HG03135 (cell line): Measurements from ENCODE around the gene RXRA.
"Not testable (repeated sequence)": the region's sequence is repeated elsewhere in the genome, so short reads cannot be mapped to it uniquely, and the experiment has no call there.

Experiments used
- ATAC-seq: cut with Tn5 transposase; IDR thresholded peaks from one replicate; pipeline ENCODE4 v1.9.1; 2021; ENCODE audit warnings: mild to moderate bottlenecking, moderate library complexity; ENCODE audit not compliant: unreplicated experiment

RXRA gene

DNA sequence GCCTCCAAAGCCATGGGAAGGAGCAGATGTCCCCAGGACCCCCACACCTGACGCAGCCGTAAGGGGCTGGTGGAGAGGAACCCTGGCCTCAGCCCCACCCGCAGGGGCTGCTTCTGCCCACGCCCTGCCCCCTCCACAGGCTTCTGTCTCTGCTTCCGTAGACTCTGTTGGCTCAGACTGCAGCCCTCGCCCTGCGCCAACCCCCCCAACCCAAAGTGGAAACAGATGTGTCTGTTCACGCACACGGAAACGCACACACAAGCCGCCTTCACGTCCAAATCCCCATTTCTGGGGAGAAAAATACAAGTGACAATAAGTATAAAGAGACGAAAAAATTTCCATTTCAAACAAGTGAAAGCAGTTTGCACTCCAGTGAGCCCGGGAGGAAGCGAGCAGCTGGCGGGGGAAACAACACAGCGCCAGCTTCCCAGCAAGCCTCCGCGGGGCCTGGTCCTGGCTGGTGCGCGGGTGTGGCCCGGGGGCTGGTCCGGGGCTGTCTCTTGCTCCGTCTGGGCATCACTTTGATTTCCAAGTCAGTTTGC is 32.6 kb upstream of the RXRA start:
- no peak for ATAC-seq

DNA sequence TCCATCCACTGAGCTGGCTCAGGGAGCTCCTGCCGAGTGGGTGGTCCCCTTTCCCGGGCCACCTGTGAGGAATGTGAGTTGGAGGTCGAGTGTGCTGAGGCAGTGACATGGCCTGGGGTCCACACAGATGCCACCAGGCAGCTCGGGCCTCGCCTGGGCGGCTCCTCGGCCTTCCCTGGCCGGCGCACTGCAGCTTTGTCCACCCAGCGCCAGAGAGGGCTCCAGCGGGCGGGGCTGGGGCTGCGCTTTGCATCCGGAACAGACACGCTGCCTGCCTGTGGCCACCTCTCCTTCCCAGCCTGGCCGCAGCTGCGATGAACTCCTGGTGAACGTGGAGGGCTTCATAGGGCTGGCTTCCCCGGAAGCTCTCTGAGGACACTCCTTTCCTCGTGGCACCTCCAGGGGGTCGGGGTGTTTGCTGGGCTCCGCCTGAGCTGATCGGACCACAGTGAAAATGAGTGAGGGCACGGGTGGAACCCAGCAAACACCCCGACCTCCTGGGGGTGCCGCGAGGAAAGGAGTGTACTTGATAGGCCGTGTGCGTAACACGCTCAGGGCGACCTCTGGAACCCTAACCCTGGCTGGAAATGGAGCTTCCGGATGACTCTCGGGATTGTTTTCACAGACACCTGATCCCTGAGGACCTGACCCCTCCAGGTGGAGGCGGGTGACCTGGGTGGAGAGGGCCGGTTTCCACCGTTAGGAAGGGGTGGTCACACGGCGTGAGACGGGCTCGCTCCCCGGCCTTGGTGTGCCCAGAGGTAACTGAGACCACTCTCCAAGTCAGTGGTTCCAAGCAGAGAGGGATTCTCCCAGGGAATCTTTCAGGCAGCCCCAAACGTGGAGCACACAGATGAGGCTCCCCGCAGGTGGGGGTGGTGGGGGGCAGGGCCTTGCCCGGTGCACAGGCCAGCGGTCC is 31.8 kb upstream of the RXRA start:
- ATAC-seq = no peak

DNA sequence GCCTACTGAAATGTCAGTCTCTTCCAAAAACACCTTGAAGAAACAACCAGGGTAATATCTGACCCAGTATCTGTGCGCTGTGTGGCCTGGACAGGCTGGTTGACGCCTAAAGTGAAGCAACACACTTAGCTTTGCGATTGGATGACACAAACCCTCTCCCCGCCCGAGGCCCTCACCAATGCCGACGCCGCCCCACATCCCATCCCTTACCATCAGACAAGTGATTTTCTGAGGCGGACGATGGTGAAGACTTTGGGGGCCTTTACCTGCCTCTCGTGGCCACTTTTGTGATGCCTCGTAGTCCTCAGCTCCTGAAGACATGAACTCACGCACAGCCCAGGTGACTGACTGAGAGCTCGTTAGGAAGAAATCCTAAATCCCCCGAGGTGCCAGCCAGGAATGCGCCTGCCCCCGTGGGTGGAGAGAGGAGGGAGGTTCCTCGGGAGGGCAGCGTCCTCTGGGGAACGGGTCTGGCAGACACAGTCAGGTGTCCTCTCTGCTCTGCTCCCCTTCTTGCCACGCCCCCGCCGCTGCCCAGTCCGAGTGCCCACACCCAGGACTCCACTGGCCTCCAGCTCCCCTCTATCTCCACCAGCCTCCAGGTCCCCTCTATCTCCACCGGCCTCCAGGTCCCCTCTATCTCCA is 31.0 kb upstream of the RXRA start:
- no peak for ATAC-seq

DNA sequence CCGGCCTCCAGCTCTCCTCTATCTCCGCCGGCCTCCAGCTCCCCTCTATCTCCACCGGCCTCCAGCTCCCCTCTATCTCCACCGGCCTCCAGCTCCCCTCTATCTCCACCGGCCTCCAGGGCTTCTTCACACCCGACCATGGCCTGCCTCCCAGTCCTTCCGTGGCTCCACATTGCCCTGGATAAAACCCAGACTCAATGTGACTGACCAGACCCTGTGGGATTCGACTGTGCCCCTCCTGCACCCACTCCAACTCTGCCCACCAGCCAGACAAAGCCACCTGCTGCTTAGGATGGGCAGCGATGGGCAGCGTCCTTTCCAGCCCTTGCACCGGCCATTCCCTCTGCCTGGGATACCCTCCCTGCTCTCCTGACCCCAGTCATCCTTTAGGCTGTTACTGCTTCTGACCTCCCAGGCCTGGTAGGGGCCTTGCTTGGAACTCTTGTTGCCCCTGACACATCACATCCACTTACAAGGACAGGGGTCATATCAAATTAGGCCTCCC is 30.5 kb upstream of the RXRA start:
- ATAC-seq = no peak

DNA sequence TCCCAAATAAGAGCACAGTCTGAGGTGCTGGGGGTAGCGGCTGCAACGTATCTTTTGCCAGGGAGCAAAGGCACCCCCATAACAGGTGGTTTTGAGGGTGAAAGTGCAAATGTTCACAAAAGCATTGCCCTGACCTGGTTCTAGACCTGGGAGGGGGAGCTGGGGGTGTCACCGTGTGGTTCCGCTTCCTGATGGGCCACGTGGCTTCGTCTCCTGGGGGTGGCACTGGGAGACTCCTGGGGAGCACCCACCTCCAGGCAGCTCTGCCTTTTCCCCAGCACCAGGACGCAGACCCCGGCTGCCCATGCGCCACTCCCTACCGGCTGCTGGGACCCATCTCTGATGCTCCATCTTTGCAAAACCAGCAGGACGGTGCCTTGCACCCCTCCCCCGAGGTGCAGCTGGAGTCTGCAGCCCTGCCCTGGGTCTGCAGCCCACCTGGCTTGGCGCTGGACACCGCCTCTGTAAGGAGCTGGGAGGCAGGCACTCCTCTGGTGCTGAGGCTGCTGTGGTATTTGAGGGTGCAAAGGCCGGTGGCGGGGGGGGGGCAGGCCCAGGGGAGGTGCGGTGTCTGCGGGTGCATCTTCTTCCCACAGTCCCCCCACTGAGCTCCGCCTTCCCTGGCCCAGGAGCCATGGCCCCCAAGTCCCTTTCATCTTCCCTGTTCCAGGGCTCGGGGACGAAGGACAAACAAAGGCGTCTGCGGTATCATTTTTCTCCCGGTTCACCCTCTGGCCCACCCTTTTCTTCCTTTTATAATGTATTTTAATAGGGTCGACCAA is 29.8 kb upstream of the RXRA start:
- no peak for ATAC-seq

DNA sequence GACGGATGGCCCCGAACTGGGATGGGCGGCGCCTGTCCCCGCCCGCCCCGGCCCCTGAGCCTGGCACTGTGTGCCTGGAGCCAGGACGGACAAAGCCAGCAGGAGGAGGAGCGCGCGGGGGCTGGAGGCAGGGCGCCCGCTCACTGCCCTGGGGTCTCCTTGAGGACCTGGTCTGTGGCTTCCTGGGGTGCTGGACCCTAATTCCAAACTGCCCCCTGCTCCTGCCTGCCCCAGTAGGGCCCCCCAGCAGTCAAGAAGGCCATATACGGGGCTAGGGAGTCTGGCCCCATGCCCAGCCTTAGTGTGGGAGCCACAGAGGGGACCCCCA is 29.2 kb upstream of the RXRA start:
- ATAC-seq = no peak

DNA sequence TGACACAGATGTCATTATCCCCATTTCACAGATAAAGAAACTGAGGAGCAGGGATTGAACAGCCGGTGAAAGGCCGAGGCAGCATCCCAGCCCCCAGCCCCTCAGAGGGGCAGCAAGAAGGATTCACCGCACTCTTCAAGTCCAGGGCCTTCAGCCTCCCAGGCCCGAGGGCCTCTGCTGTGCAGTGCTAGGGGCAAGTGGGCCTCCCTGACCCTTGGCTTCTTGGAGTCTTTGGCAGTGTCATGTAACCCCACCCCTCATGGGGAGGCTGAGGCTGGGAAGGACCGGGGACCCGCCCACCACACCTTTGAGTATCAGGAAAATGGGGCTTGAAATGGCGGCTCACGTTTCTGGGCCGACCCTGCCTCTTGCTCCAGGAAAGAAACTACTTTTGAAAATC is 28.7 kb upstream of the RXRA start:
- no peak for ATAC-seq

DNA sequence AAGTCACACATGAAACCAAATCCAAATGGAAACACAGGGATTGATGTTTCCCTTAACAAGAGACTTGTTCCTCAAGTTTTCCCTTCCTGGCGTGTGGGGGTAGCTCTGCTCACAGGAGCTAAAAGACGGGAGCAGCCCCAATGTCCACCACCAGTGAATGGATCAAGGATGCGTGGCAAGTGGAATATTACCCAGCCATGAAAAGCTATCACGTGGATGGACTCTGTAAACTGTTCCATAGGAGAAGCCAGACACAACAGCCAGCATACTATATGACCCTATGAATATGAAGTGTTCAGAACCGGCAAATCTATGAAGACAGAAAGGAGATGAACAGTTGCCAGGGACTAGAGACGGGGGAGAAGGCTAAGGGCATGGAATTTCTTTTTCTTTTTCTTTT is 28.3 kb upstream of the RXRA start:
- ATAC-seq = no peak

DNA sequence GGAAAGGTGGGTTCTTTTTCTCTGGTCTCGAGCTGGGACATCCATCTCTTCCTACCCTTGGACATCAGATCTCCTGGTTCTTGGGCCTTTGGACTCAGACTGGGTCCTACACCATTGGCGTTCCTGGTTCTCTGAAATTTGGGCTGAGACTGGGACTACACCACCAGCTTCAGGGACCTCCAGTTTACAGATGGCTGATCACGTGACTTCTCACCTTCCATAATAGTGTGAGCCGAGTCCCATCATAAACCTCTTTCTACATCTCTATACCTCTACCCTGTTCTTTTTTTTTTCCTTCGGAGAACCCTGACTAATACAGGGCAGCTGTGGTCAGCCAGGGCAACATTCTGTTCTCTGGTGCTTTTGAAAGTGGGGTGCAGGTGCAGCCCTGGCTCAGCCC is 27.2 kb upstream of the RXRA start:
- no peak for ATAC-seq

DNA sequence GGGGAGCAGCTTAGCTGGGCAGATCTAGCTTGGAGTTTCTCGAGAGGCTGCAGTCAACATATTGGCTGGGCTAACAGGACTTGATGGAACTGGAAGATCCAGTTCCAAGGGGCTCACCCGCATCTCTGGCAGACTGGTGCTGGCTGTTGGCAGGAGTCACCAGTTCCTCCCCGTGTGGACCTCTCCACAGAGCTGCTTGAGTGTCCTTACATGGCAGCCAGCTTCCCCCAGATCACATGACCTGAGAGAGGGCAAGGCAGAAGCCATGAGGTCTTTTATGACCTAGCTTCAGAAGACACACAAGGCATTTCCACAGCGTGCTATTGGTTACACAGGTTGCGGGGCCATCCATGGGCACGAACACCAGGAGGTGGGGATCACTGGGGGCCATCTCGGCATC is 26.4 kb upstream of the RXRA start:
- no peak for ATAC-seq

DNA sequence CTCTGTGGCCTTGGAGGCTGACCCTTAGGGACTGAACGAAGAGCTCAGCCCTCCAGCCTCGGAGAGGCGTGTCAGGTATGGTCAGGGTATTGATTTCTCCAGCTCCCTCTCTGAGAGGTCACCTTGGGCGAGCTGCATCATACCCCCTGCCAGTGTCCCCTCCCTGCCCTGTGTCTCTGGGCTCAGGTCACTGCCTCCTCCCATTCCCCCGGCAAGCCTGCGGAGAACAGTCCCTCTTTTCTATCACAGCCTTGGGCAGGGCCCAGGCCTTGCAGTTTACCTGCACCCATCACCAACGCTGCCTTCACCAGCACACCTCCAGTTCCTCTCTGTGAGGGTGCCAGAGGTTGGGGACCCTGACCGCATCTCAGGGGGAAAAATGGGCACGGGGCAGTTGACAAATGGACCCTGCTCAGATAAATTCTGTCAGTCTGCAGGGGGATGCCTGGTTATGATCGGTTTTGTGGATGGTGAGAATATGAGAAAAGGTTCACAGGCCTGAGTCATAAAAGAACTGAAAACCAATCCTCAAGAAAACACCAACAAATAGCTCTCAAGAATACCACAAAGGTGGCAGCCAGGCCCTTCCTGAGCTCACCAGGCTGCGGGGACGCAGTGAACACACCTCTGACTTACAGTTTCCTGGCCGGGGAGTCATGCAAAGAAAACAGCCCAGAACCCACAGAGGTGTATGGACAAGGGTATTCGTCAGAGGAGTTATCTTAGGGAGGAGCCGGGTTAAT is 24.7 kb upstream of the RXRA start:
- no peak for ATAC-seq

DNA sequence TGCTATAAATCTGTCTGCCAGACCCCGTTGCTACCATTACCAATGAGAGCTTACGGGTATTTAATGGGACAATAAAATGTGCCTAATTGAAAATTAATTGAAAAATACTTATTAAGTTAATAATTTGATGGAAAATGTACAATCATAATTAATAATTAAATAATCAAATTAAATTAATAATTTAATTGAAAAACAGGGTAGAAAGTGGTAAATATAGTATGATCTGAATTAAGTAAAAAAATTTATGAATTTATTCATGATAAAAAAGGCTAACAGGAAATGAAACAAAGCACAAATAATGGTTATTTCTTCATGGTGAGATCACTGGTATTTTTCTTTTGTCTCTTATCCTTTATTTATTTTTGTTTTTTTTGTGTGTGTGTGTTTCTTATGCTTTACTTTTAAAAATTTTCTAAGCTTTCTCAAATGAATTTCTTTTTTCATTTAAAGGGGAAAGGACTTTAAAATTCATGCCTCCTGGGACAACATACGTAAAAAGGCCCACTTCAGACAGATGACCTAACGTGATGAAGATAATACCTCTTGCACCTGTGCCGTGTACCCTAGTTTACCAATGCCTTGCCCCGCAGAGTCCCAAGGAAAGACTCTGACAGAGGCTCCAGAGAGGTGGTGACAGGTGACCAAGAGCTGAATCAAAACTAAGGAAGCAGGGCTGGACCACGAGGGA is 24.0 kb upstream of the RXRA start:
- no peak for ATAC-seq

DNA sequence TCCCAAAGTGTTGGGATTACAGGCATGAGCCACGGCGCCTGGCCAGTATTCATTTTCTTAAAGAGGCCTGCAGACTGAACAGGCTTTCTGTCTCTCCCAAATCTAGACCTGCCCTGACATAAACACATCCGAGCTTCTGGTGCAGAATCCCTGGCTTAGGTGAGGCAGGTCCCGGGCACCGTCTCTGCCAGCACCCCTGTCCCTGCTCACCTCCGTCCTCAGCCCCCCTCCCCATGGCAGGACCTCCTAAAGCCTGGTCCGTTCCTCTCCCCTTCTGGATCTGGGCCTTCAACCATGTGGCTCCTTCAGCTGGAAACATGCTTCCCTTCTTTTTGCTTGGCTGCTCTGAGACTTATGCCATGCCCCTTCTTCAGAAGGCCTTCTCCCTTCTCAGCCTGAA is 22.7 kb upstream of the RXRA start:
- no peak for ATAC-seq

DNA sequence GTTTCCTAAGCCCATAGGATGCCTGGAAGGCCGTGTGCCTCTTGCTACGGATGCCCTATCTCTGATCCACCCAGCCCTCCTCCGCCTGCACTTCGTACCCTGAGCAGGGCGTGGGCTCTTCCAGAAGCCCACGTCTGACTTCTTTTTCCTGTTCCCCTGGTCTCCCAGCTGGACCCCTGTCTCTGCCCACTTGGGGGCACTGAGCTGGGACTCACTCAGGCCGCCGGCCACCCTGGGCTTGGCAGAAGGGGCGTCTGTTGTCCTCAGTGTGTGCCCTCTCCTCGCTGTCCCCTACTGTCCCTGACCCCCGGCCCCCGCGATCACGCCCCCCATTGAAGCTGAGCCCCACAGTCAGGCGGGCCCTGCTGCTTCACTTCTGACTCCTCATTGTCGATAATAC is 22.0 kb upstream of the RXRA start:
- no peak for ATAC-seq

DNA sequence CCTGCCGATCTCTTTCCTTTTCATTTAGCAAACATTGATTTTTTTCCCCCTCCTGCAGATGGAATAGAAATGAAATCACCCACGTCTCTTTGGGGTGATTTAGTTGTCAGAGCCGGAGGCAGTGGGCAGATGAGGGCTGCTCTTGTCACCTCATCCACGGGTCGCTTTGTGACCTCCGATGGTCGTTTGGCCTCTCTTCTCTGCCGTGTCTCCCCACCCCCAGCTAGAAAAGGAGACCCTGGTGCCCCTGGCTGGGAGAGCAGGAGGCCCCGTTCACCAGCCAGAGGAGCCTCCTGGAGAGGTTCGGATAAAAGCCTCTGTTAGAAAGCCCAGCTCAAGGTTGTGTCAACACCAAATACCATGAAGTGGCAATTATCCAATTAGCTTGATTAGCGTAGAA is 21.6 kb upstream of the RXRA start:
- ATAC-seq = no peak

DNA sequence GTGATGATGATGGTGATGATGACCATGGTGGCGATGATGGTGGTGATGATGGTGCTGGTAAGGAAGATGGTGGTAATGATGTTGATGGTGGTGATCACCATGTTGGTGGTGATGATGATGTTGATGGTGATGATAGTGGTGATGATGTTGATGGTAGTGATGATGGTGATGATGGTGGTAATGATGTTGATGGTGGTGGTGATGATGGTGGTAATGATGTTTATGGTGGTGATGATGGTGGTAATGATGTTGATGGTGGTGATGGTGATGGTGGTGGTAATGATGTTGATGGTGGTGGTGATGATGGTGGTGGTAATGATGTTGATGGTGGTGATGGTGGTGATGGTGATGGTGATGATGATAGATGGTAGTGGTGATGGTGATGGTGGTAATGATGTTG is 20.7 kb upstream of the RXRA start:
- ATAC-seq = no peak

DNA sequence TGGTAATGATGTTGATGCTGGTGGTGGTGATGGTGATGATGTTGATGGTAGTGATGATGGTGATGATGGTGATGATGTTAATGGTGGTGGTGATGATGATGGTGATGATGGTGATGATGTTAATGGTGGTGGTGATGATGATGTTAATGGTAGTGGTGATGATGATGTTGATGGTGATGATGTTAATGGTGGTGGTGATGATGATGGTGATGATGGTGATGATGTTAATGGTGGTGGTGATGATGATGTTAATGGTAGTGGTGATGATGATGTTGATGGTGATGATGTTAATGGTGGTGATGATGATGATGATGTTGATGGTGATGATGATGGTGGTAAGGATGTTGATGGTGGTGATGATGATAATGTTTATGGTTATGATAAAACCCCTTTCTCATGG is 20.2 kb upstream of the RXRA start:
- ATAC-seq = not testable (repeated sequence)

DNA sequence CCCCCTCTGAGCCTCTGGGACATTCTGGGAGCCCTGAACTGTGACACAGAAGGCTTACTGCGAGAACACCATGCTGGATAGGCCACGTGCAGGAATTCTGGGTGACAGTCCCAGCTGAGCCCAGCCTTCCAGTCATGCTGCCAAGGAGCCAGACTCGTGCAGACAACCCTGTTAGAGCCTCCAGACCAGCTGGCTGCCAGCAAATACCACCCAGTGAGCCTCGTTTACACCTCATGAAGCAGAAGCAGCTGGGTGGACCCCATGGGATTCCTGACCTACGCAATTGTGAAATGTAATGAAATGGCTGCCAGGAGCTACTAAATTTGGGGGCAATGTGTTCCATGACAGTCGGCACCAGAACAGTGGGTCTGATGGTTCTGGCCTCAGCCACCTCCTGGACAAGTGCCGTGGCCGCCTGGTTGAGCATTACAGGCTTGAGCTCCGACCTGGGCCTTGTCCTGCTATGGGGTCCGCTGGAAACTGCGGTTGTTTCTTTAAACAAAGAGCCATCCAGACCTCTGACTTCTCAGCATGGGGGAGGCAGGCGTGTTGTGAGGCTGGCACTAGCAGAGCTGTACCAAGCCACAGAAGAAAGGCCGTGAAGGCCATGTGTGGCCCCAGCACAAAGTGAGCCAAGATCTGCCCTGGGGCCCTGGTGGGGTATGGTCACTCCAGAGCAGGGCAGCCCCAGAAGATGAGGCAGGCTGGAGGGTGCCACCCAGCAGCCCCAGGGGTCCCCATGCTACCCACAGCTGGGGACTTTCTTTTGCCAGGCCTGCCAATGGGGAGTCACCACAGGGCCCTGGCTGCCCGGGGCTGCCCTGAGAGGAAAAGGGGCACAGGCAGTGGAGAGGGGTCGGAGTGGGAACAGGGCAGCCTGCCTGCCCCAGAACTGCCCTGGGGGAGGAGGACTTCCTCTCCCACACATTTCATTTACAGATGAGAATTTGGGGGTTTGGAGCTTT is 19.3 kb upstream of the RXRA start:
- no peak for ATAC-seq
